ENCODE measurements around the gene SLF2. TPM values are rescaled to one million over a fixed set of nuclear protein-coding genes. Genes with fewer than 3 reads are reported as not detected.

Gene SLF2
- total and polyA plus RNA-seq, 2 of the 13 experiments (the other 11 are each of a cell fraction or from before 2014, with no cell fraction given) = 12.2 to 48.1 TPM

- Histone ChIP-seq H3K4me1 (ENCODE audit: insufficient read depth, low read length) (peaks cover 100% of the 10 kb centered on the region), H3K9ac (ENCODE audit: insufficient read depth, low read depth, low read length) (no peak overlapping the region), H3K4me3 (replicated peaks in 1 of 3; ENCODE audit: insufficient read depth in 1 of 3, low read depth in 2 of 3, low read length in 3 of 3) (no peak overlapping the region), H3K9me3 (ENCODE audit: low read length) (no peaks in the 10 kb centered on the region), H3K36me3 (replicated peaks in 1 of 2; ENCODE audit: control insufficient read depth in 1 of 2, insufficient read depth in 2 of 2, low read length in 2 of 2) (no peaks in the 10 kb centered on the region), H3K4me2 (ENCODE audit: low read depth, low read length) (peak overlapping the region; percentile 67), H2AFZ (ENCODE audit: low read length) (no peak overlapping the region), H3K27ac (ENCODE audit: extremely low read length, insufficient read depth, low read length) (no peak overlapping the region), H3K27me3 (ENCODE audit: control insufficient read depth in 1 of 2, insufficient read depth in 2 of 2, low read length in 2 of 2) (no peaks in the 10 kb centered on the region), H4K20me1 (ENCODE audit: insufficient read depth, low read length) (no peaks in the 10 kb centered on the region), H3K79me2 (ENCODE audit: insufficient read depth, low read length) (no peaks in the 10 kb centered on the region)
- intact Hi-C loops (cut with micrococcal nuclease; ENCODE audit: unreplicated experiment) (loop anchor here (5.0 kb wide), 3 partner anchors 50 to 135 kb away; no protein-coding TSS in a partner anchor), in situ Hi-C loops (cut with HindIII; ENCODE audit: extremely low pct_ligation_motif_present, low pct_unique_long_range_greater_than_20kb) (loop anchor here (5.0 to 25.0 kb wide), 3 partner anchors 205 to 540 kb away; partner anchors contain the start of genes PKD2L1 and SCD)
- BruUV-seq (replicated peaks) = no TSS peak
- ChIA-PET CTCF (ENCODE audit: low intra/inter-chr PET ratio, low total read pairs) (interaction anchor here (1.3 to 2.2 kb wide), 3 partner anchors 206 to 315 kb away, joined by 3 to 18 read pairs (median 16); no protein-coding TSS in a partner anchor), POLR2A (no interaction called here)
- TF ChIP-seq ZBTB44 (CRISPR knock-in tag; IDR thresholded peaks at IDR 0.05) (no peak), ZBTB21 (CRISPR knock-in tag; IDR thresholded peaks at IDR 0.05) (no peak), ZNF775 (CRISPR knock-in tag; IDR thresholded peaks at IDR 0.05; ENCODE audit: borderline replicate concordance) (no peak), XRCC5 (optimal IDR thresholded peaks at IDR 0.05; ENCODE audit: low read length) (no peak), ZNF136 (CRISPR knock-in tag; IDR thresholded peaks at IDR 0.05; ENCODE audit: low read depth) (no peak), ZNF263 (CRISPR knock-in tag; IDR thresholded peaks at IDR 0.05) (no peak), ZSCAN9 (CRISPR knock-in tag; IDR thresholded peaks at IDR 0.05; ENCODE audit: borderline replicate concordance) (no peak), CENPX (CRISPR knock-in tag; IDR thresholded peaks at IDR 0.05) (no peak), KLF16 (CRISPR knock-in tag; IDR thresholded peaks at IDR 0.05) (no peak), BRD4 (CRISPR knock-in tag; IDR thresholded peaks at IDR 0.05) (0 out of 2 replicates have a peak, but pooled peaks have one; percentile 5), RFXANK (CRISPR knock-in tag; IDR thresholded peaks at IDR 0.05) (no peak), ZNF619 (CRISPR knock-in tag; IDR thresholded peaks at IDR 0.05) (0 out of 2 replicates have a peak, but pooled peaks have one; percentile 1), ZBTB38 (CRISPR knock-in tag; IDR thresholded peaks at IDR 0.05) (peak; percentile 33; the same call in 1 of the 2 replicates), YEATS4 (CRISPR knock-in tag; IDR thresholded peaks at IDR 0.05; ENCODE audit: borderline replicate concordance) (no peak), SYNCRIP (IDR thresholded peaks at IDR 0.05; ENCODE audit: insufficient read depth, low read depth, low read length) (no peak), SOX5 (CRISPR knock-in tag; IDR thresholded peaks at IDR 0.05; ENCODE audit: borderline replicate concordance) (no peak)
- DNase-seq (ENCODE audit: low spot score) (no peak), ATAC-seq (no peak), FAIRE-seq (no peak)
- WGBS (ENCODE audit: low lambda C conversion rate) = 91% methylated on average over 11 of the region's 11 CpGs
Observed at GRCh38 chr10:100877461-100877850, 35.3 kb upstream of the SLF2 start.

Measured in HepG2 (cell line).